ENCODE data around the gene ANGEL1. TPM values are rescaled to one million over a fixed set of nuclear protein-coding genes. Genes with fewer than 3 reads are reported as not detected.
A peak's percentile ranks its signal among the peaks of the same experiment; 100 is the strongest.

The ANGEL1 gene
- total RNA-seq, 4 donors from 2014 or later = 9.8 to 15.7 (median 13.0) TPM

DNA sequence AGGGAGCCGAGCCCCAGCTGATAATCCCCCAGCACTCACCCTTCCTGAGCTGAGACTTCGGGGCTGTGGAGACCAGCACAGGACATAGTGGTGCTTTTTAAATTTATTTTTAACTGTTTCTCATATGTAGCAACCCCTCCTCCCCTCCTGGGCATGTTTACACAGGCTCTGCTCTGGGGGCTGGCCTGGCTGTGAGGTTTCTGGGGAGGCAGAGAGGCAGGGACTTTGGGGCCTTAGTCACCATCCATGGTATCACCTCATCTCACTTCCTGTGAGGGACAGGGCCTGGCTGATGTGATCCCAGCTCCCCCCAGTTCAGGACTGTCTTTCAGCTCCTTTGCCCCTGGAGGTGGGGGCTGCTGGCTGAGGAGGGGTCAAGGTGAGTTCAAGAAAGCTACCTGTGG, 31.0 kb downstream of the ANGEL1 start:
- TF ChIP-seq, protein P1, sequence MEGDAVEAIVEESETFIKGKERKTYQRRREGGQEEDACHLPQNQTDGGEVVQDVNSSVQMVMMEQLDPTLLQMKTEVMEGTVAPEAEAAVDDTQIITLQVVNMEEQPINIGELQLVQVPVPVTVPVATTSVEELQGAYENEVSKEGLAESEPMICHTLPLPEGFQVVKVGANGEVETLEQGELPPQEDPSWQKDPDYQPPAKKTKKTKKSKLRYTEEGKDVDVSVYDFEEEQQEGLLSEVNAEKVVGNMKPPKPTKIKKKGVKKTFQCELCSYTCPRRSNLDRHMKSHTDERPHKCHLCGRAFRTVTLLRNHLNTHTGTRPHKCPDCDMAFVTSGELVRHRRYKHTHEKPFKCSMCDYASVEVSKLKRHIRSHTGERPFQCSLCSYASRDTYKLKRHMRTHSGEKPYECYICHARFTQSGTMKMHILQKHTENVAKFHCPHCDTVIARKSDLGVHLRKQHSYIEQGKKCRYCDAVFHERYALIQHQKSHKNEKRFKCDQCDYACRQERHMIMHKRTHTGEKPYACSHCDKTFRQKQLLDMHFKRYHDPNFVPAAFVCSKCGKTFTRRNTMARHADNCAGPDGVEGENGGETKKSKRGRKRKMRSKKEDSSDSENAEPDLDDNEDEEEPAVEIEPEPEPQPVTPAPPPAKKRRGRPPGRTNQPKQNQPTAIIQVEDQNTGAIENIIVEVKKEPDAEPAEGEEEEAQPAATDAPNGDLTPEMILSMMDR (IDR thresholded peaks at IDR 0.05) = no peak
- no peak for TF ChIP-seq POLR2A (IDR thresholded peaks at IDR 0.05)
- Histone ChIP-seq H3K27me3 (no peaks in the 10 kb centered on the region), H3K27ac (peak overlapping the region in 2 of 4 donors; percentile 1 to 30), H3K9me3 (no peaks in the 10 kb centered on the region), H3K4me1 (peaks cover 0 to 23% (median 0%) of the 10 kb centered on the region in 4 donors), H3K4me3 (no peak overlapping the region), H3K36me3 (peaks cover 0 to 5% (median 0%) of the 10 kb centered on the region in 3 donors)
- no peak for DNase-seq

GRCh38 chr14:76780875-76781647, 31.6 kb downstream of the ANGEL1 start:
- no peak for TF ChIP-seq POLR2A (IDR thresholded peaks at IDR 0.05)
- TF ChIP-seq, protein P1 (IDR thresholded peaks at IDR 0.05) = no peak
- Histone ChIP-seq H3K4me1 (peaks cover 0 to 23% (median 0%) of the 10 kb centered on the region in 4 donors), H3K27me3 (no peaks in the 10 kb centered on the region), H3K4me3 (no peak overlapping the region), H3K36me3 (no peaks in the 10 kb centered on the region), H3K9me3 (no peaks in the 10 kb centered on the region), H3K27ac (peak overlapping the region in 3 of 4 donors; percentile 1 to 30 (median 1))
- DNase-seq = peak in 1 of 3 donors; percentile 8

DNA sequence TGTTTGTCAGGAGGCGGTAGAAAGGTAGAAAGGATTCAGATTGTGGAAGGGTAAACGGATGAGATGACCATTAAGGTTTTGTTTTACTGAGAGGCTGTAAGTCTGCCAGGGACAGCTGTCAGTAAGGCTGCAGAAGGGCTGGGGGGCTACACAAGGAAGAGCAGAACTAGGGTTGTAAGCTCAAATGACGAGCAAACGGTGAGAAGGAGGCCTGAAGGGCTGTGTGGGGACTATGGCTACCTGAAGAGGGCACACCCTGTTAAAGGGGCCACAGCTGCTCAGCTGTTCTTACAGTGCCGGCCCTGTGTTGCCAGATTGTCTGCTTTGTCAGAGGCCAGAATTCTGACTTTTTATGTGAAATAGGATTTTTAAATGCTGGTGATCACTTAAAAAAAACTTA, 32.3 kb downstream of the ANGEL1 start:
- TF ChIP-seq, protein P1 (IDR thresholded peaks at IDR 0.05) = no peak
- no peak for TF ChIP-seq POLR2A (IDR thresholded peaks at IDR 0.05)
- H3K27me3 ChIP-seq = no peaks in the 10 kb centered on the region
- no peak overlapping the region for H3K4me3 ChIP-seq
- H3K27ac ChIP-seq = no peak overlapping the region
- H3K4me1 ChIP-seq = peaks cover 0 to 23% (median 0%) of the 10 kb centered on the region in 4 donors
- H3K9me3 ChIP-seq = no peaks in the 10 kb centered on the region
- no peaks in the 10 kb centered on the region for H3K36me3 ChIP-seq
- DNase-seq = peak in 1 of 3 donors; percentile 6

- Histone ChIP-seq H3K4me1 (peaks cover 0 to 23% (median 0%) of the 10 kb centered on the region in 4 donors), H3K36me3 (no peaks in the 10 kb centered on the region), H3K4me3 (no peak overlapping the region), H3K27ac (no peak overlapping the region), H3K9me3 (no peaks in the 10 kb centered on the region), H3K27me3 (no peaks in the 10 kb centered on the region)
- TF ChIP-seq, protein P1 (IDR thresholded peaks at IDR 0.05) = no peak
- TF ChIP-seq POLR2A (IDR thresholded peaks at IDR 0.05) = no peak
- DNase-seq = no peak
Measured at GRCh38 chr14:76780058-76780345, 32.7 kb downstream of the ANGEL1 start.

DNA sequence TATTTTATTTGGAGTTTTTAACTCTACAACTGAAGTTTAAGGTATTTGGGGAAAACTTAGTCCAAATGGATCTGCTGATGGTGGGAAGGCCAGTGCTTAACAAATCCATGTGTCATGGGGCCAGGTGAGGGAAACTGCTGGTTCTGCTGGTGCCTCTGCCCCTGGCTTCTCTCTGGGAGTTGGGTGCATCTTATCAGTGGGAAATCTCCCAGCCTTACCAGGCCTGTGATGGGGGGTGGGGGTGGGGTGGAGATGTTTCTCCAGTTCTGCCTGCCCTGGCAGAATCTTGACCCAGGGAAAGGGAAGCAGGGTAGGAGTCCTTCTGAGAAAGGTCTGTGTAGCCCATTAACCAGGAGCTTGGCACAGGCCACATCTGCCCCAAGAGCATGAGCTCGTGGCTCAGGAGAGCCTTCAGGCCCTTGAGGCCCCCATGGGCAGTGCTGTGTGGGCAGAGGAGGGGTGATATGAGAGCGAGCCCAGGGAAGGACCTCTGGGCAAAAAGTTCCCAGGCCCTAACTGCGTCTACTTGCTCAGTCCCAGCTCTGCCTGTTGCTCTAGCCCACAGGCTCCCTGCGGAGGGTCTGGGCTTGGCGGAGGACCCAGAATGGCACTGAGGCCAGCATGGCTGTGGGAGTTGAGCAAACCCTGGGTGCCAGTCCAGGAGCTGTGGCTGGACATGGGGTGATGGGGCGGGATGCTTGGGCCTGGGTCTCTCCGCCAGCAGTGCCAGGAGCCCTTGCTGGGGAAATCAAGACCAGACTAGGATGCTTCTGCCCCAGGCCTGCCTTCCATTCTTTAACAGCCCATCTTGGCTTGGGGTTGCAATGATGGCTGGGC, 33.2 kb downstream of the ANGEL1 start:
- peaks cover 0 to 23% (median 0%) of the 10 kb centered on the region in 4 donors for H3K4me1 ChIP-seq
- no peak for DNase-seq
- no peaks in the 10 kb centered on the region for H3K9me3 ChIP-seq
- no peak overlapping the region for H3K4me3 ChIP-seq
- no peak overlapping the region for H3K27ac ChIP-seq
- no peaks in the 10 kb centered on the region for H3K27me3 ChIP-seq
- TF ChIP-seq, protein P1 (IDR thresholded peaks at IDR 0.05) = no peak
- no peak for TF ChIP-seq POLR2A (IDR thresholded peaks at IDR 0.05)
- H3K36me3 ChIP-seq = no peaks in the 10 kb centered on the region
